Measurements from ENCODE around the gene NOTCH4. TPM values are rescaled to one million over a fixed set of nuclear protein-coding genes. Genes with fewer than 3 reads are reported as not detected.
A peak's percentile ranks its signal among the peaks of the same experiment; 100 is the strongest.
"Not testable (repeated sequence)": the region's sequence is repeated elsewhere in the genome, so short reads cannot be mapped to it uniquely, and the experiment has no call there.

NOTCH4 gene
- polyA plus RNA-seq, 1 donor: 8.1 TPM

DNA sequence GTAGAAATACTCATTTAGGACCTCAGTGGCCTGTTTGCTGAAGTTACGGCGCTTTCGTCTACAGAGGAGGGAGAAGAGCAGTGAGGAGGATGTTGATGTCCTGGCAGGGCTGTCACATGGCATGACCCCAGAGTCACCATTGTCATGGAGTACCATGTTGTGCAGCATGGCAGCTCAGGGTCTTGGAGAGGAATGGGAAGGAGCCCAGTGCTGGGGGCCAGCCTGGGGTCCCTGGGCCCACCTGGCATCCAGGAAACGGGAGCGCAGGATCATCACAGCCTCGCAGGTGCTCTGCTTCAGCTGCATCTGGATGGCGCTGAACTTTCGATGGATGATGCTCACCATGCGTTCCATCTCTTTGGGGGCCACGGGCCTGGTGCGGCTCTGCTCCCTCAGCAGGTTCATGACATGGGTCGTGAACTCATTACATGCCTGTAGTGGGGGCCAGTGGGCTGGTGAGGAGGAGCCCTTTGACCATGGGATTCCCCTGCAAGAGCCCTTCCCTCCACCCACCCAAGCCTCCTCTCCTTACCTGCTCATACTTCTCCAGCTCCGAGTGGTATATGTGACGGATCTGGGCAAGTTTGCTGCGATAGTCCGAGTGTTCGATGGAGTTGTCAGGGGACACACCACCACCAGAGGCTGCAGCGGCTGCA lies 36.0 kb downstream of the NOTCH4 start:
- not testable (repeated sequence) for H3K9me3 ChIP-seq (ENCODE audit: control insufficient read depth, low read depth, low read length); H3K27me3 ChIP-seq (ENCODE audit: control insufficient read depth, insufficient read depth, low read length); DNase-seq
- WGBS (ENCODE audit: insufficient coverage, low lambda C conversion rate): no CpG with 5 or more reads among the region's 18 CpGs
- Histone ChIP-seq H3K27ac (ENCODE audit: low read length) (peak overlapping the region; percentile 99), H3K4me1 (ENCODE audit: control insufficient read depth, insufficient read depth, low read length) (peaks cover 25% of the 10 kb centered on the region), H3K36me3 (ENCODE audit: control insufficient read depth, insufficient read depth, low read length) (peaks cover 40% of the 10 kb centered on the region), H3K4me3 (ENCODE audit: low read length) (peak overlapping the region; percentile 88)

- no peak overlapping the region for H3K27ac ChIP-seq (ENCODE audit: low read length)
- H3K9me3 ChIP-seq (ENCODE audit: control insufficient read depth, low read depth, low read length): no peaks in the 10 kb centered on the region
- H3K4me3 ChIP-seq (ENCODE audit: low read length): no peak overlapping the region
- peaks cover 20% of the 10 kb centered on the region for H3K4me1 ChIP-seq (ENCODE audit: control insufficient read depth, insufficient read depth, low read length)
- peak in 1 of 2 donors; percentile 1 for DNase-seq
- H3K27me3 ChIP-seq (ENCODE audit: control insufficient read depth, insufficient read depth, low read length): no peaks in the 10 kb centered on the region
- 90% methylated on average over 2 of the region's 12 CpGs for WGBS (ENCODE audit: insufficient coverage, low lambda C conversion rate)
- peaks cover 47% of the 10 kb centered on the region for H3K36me3 ChIP-seq (ENCODE audit: control insufficient read depth, insufficient read depth, low read length)
Measured at GRCh38 chr6:32187009-32187709, 36.7 kb downstream of the NOTCH4 start.

DNA sequence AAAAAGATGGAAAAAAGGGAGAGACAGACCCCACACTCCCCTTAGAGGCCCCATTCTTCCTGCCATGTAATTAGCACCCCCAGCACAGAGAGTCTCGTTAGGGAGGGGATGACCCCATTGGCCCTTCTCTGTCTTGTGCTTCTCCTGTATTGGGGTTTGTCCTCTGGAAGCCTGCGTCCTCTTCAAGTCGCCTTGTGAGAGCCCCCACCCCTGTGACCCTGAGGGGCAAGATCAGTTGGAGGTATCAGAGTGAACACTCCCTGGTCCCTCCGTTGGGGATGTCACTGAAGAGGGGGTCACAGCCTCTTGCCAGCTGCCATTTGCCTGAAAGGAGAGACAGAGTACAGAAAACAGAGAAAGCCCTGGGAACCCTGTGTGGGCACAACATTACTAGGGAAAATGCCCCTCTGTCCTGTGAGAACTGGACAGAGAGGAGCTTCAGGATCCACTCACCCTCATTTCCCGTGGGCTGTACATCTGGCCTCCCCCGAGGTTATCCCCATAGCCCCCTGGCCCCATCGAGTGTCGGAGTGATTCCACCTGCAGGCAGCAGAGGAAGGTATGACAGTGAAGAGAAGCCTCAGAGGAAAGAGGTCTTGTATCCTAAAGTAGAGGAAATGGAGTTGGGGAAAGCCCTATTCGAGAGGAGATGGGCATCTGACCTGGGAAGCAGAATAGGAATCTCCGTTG lies 37.6 kb downstream of the NOTCH4 start:
- Histone ChIP-seq H3K36me3 (ENCODE audit: control insufficient read depth, insufficient read depth, low read length) (peaks cover 53% of the 10 kb centered on the region), H3K27ac (ENCODE audit: low read length) (peak overlapping the region; percentile 45), H3K4me1 (ENCODE audit: control insufficient read depth, insufficient read depth, low read length) (peaks cover 11% of the 10 kb centered on the region)
- not testable (repeated sequence) for H3K27me3 ChIP-seq (ENCODE audit: control insufficient read depth, insufficient read depth, low read length); H3K4me3 ChIP-seq (ENCODE audit: low read length); H3K9me3 ChIP-seq (ENCODE audit: control insufficient read depth, low read depth, low read length)
- 100% methylated on average over 1 of the region's 10 CpGs for WGBS (ENCODE audit: insufficient coverage, low lambda C conversion rate)
- DNase-seq: peak in 1 of 2 donors; percentile 2

DNA sequence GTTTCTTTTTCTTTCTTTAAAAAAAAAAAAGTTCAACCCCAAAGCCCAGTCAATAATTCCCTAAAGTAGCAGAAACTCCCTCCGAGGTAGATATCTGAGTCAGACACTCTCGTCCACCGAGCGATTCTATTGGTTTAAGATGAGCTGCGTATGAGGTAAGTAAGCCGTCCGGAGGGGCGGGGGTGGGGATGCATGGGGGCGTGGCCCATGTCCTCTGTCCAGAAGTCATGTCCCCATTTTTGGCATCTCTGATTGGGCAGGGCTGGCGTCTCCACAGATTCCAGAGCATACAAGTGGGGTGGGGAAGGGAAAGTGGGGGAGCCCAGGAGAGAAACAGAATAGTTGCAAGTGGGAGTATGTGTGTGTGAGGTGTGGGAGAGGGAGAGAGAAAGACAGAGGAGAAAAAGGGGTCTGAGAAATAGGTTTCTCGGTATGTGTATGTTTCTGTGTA lies 38.2 kb downstream of the NOTCH4 start:
- WGBS (ENCODE audit: insufficient coverage, low lambda C conversion rate): 50% methylated on average over 2 of the region's 11 CpGs
- H3K9me3 ChIP-seq (ENCODE audit: control insufficient read depth, low read depth, low read length); H3K4me1 ChIP-seq (ENCODE audit: control insufficient read depth, insufficient read depth, low read length); H3K4me3 ChIP-seq (ENCODE audit: low read length); H3K27me3 ChIP-seq (ENCODE audit: control insufficient read depth, insufficient read depth, low read length): not testable (repeated sequence)
- H3K27ac ChIP-seq (ENCODE audit: low read length): peak overlapping the region; percentile 45
- peak; percentile 66 to 72 for DNase-seq
- peaks cover 59% of the 10 kb centered on the region for H3K36me3 ChIP-seq (ENCODE audit: control insufficient read depth, insufficient read depth, low read length)

- H3K4me1 ChIP-seq (ENCODE audit: control insufficient read depth, insufficient read depth, low read length): peaks cover 6% of the 10 kb centered on the region
- H3K4me3 ChIP-seq (ENCODE audit: low read length): no peak within 1 kb of the TSS
- WGBS (ENCODE audit: insufficient coverage, low lambda C conversion rate): no CpG with 5 or more reads among the region's 6 CpGs
- no peaks in the 10 kb centered on the region for H3K9me3 ChIP-seq (ENCODE audit: control insufficient read depth, low read depth, low read length)
- DNase-seq: peak in 1 of 2 donors; percentile 3
- no peaks in the 10 kb centered on the region for H3K27me3 ChIP-seq (ENCODE audit: control insufficient read depth, insufficient read depth, low read length)
- H3K27ac ChIP-seq (ENCODE audit: low read length): no peak within 1 kb of the TSS
- H3K36me3 ChIP-seq (ENCODE audit: control insufficient read depth, insufficient read depth, low read length): peaks cover 66% of the 10 kb centered on the region
Measured at GRCh38 chr6:32184084-32184640, 39.7 kb downstream of the NOTCH4 start, which contains the start of gene AGER. Gene AGER, minus strand, starts transcription at chr6:32184253. Its CDS starts 31 bp downstream, at chr6:32184222.

GRCh38 chr6:32183483-32184083 lies 40.3 kb downstream of the NOTCH4 start:
- H3K36me3 ChIP-seq (ENCODE audit: control insufficient read depth, insufficient read depth, low read length): peaks cover 66% of the 10 kb centered on the region
- no peaks in the 10 kb centered on the region for H3K9me3 ChIP-seq (ENCODE audit: control insufficient read depth, low read depth, low read length)
- H3K27me3 ChIP-seq (ENCODE audit: control insufficient read depth, insufficient read depth, low read length): no peaks in the 10 kb centered on the region
- no peak overlapping the region for H3K27ac ChIP-seq (ENCODE audit: low read length)
- peaks cover 6% of the 10 kb centered on the region for H3K4me1 ChIP-seq (ENCODE audit: control insufficient read depth, insufficient read depth, low read length)
- no peak overlapping the region for H3K4me3 ChIP-seq (ENCODE audit: low read length)
- DNase-seq: peak in 1 of 2 donors; percentile 1
- no CpG with 5 or more reads among the region's 15 CpGs for WGBS (ENCODE audit: insufficient coverage, low lambda C conversion rate)

DNA sequence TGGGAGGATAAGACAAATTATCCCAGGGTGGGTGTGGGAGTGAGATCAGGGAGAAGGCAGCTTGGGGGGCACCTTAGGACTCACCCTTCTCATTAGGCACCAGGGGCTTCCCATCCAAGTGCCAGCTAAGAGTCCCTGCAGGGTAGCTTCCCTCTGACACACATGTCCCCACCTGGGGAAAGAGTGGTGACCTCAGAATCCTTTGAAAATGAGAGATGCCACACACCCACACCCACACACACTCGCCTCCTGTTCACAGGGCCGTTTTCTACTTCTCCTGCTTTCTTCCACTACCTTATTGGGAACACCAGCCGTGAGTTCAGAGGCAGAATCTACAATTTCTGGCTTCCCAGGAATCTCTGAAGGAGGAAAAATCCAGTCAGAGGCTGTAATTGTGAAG lies 40.8 kb downstream of the NOTCH4 start:
- Histone ChIP-seq H3K36me3 (ENCODE audit: control insufficient read depth, insufficient read depth, low read length) (peaks cover 64% of the 10 kb centered on the region), H3K4me1 (ENCODE audit: control insufficient read depth, insufficient read depth, low read length) (peaks cover 6% of the 10 kb centered on the region), H3K27ac (ENCODE audit: low read length) (no peak overlapping the region)

DNA sequence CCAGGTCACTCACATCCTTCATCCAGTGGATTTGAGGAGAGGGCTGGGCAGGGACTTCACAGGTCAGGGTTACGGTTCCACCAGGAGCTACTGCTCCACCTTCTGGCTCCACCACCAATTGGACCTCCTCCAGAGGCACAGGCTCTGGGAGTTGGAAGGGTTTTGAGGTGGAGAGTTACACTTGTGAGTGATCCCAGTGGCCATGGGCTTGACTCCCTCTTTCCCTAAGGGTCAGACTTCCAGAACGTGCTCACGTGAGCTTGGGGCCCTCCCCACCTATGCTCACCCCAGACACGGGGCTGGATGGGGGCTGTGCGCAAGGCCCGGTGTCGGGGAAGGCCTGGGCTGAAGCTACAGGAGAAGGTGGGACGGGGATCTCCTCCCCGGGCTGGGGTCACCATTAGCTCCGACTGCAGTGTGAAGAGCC lies 41.3 kb downstream of the NOTCH4 start:
- peaks cover 60% of the 10 kb centered on the region for H3K36me3 ChIP-seq (ENCODE audit: control insufficient read depth, insufficient read depth, low read length)
- H3K9me3 ChIP-seq (ENCODE audit: control insufficient read depth, low read depth, low read length): no peaks in the 10 kb centered on the region
- no peak for DNase-seq
- H3K4me1 ChIP-seq (ENCODE audit: control insufficient read depth, insufficient read depth, low read length): peaks cover 6% of the 10 kb centered on the region
- no peak overlapping the region for H3K27ac ChIP-seq (ENCODE audit: low read length)
- no peak overlapping the region for H3K4me3 ChIP-seq (ENCODE audit: low read length)
- no CpG with 5 or more reads among the region's 10 CpGs for WGBS (ENCODE audit: insufficient coverage, low lambda C conversion rate)
- H3K27me3 ChIP-seq (ENCODE audit: control insufficient read depth, insufficient read depth, low read length): no peaks in the 10 kb centered on the region

More for the DNA sequence above, 40.8 kb downstream of the NOTCH4 start:
- Histone ChIP-seq H3K4me3 (ENCODE audit: low read length) (no peak overlapping the region), H3K27me3 (ENCODE audit: control insufficient read depth, insufficient read depth, low read length) (no peaks in the 10 kb centered on the region), H3K9me3 (ENCODE audit: control insufficient read depth, low read depth, low read length) (no peaks in the 10 kb centered on the region)
- DNase-seq: peak in 1 of 2 donors; percentile 1
- no CpG with 5 or more reads among the region's 3 CpGs for WGBS (ENCODE audit: insufficient coverage, low lambda C conversion rate)

GRCh38 chr6:32181915-32182529 lies 41.8 kb downstream of the NOTCH4 start:
- Histone ChIP-seq H3K27me3 (ENCODE audit: control insufficient read depth, insufficient read depth, low read length) (no peaks in the 10 kb centered on the region), H3K36me3 (ENCODE audit: control insufficient read depth, insufficient read depth, low read length) (peaks cover 54% of the 10 kb centered on the region), H3K27ac (ENCODE audit: low read length) (no peak overlapping the region), H3K9me3 (ENCODE audit: control insufficient read depth, low read depth, low read length) (no peaks in the 10 kb centered on the region), H3K4me1 (ENCODE audit: control insufficient read depth, insufficient read depth, low read length) (peaks cover 8% of the 10 kb centered on the region), H3K4me3 (ENCODE audit: low read length) (no peak overlapping the region)
- no CpG with 5 or more reads among the region's 10 CpGs for WGBS (ENCODE audit: insufficient coverage, low lambda C conversion rate)
- DNase-seq: no peak

Data from large intestine (tissue), 3 donors.